ENCODE data around the gene PBLD.

DNA sequence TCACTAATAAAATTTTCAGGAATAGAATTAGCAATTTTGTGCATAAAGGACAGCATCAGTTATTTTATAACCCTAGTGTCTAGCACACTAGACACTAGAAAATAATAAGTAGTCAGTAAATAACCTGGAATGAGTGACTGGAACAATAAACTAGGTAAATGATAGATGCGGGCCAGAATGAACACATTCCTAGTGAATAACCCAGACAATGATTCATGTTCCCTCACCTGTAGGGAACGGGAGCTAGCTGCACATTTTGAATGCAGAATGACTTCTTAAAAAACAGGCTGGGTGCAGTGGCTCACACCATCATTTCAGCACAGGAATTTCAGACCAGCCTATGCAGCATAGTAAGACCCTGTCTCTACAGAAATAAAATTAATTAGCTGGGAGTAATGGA, 97.6 kb downstream of the PBLD start:
- no peak for TF ChIP-seq CTCF (IDR thresholded peaks at IDR 0.05)
- no peak for TF ChIP-seq POLR2AphosphoS5 (IDR thresholded peaks at IDR 0.05)
- TF ChIP-seq POLR2A (IDR thresholded peaks at IDR 0.05) = no peak
